Uterus (tissue), 4 donors: ENCODE measurements around the gene R3HCC1L. TPM values are rescaled to one million over a fixed set of nuclear protein-coding genes. Genes with fewer than 3 reads are reported as not detected.

Source experiments
- DNase-seq, 2 donors: peaks; one replicate each; pipeline ENCODE4 v3.0.0-alpha.2; 2019 to 2020
- H3K27ac ChIP-seq, 2 donors: fragments of 200-600 bp; sonication (generic); 1 replicate in 1 of 2; 2 replicates in 1 of 2; pipeline ENCODE4 v1.5.1; 2016 to 2018
- H3K27me3 ChIP-seq, 2 donors: fragments of 200-600 bp; sonication (generic); one replicate each; pipeline ENCODE4 v1.5.1; 2018 to 2019; ENCODE audit warnings: control low read depth in 1 of 2
- H3K36me3 ChIP-seq, 2 donors: fragments of 200-600 bp; sonication (generic); one replicate each; pipeline ENCODE4 v1.5.1; 2019; ENCODE audit warnings: control low read depth in 1 of 2
- H3K4me1 ChIP-seq, 2 donors: fragments of 200-600 bp; sonication (generic); one replicate each; pipeline ENCODE4 v1.5.1; 2018 to 2019; ENCODE audit warnings: control low read depth in 1 of 2
- H3K4me3 ChIP-seq, 2 donors: fragments of 200-600 bp; sonication (generic); 1 replicate in 1 of 2; 2 replicates in 1 of 2; pipeline ENCODE4 v1.5.1; 2018 to 2019; ENCODE audit warnings: mild to moderate bottlenecking in 1 of 2
- H3K9me3 ChIP-seq, 2 donors: fragments of 200-600 bp; sonication (generic); one replicate each; pipeline ENCODE4 v1.5.1; 2019; ENCODE audit warnings: control low read depth in 1 of 2
- POLR2A ChIP-seq, 2 donors: fragments of 450-650 bp; IDR thresholded peaks; one replicate each; pipeline ENCODE4 v1.6.1; 2016; ENCODE audit warnings: antibody characterized with exemption in 2 of 2, mild to moderate bottlenecking in 1 of 2, moderate library complexity in 1 of 2
- intact Hi-C: fragments of 100-400 bp; cut with DNase I; formaldehyde crosslinking; loops from one replicate; pipeline ENCODE4 v1.15.1; 2023; ENCODE audit warnings: low total_unique reads
- total RNA-seq, 4 donors: library from RNA; depleted of rRNA in 3 of 4; stranded (reverse); fragments of >200 nt in 3 of 4; gene quantifications; one replicate each; pipeline versions ENCODE4 v1.1.0 to v1.2.4, GENCODE V29; 2014 to 2023
- TF ChIP-seq, protein P1 (sequence below), 4 experiments: fragments of 200-600 bp in 2 of 4; fragments of 450-650 bp in 2 of 4; sonication (generic) in 2 of 4; IDR thresholded peaks; one replicate each; pipeline ENCODE4 v1.5.1; 2016 to 2019; ENCODE audit warnings: antibody characterized with exemption in 4 of 4, mild to moderate bottlenecking in 2 of 4, moderate library complexity in 1 of 4
- donor health status: DM: yes; HTN: yes; CAD: no.

R3HCC1L gene
- total RNA-seq, 4 donors from 2014 or later = 5.9 to 23.4 (median 10.8) TPM

DNA sequence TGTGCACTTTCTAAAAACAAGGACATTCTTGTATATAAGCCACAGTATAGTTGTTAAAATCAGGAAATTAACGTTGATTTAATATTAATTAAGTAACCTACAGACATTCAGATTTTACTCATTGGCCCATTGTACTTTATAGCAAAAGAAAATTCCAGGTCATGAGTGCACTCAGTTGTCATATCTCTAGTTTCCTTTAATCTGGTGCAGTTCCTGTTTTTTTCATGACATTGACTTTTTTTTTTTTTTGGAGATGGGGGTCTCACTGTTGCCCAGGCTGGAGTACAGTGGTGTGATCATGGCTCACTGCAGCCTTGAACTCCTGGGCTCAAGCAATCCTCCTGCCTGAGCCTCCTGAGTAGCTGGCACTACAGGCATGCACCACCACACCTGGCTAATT is 24.1 kb downstream of the R3HCC1L start:
- Histone ChIP-seq H3K4me1 (no peaks in the 10 kb centered on the region), H3K36me3 (no peaks in the 10 kb centered on the region), H3K27ac (no peak overlapping the region), H3K27me3 (no peaks in the 10 kb centered on the region), H3K4me3 (no peak overlapping the region), H3K9me3 (no peaks in the 10 kb centered on the region)
- TF ChIP-seq POLR2A (IDR thresholded peaks at IDR 0.05) = no peak
- TF ChIP-seq, protein P1, sequence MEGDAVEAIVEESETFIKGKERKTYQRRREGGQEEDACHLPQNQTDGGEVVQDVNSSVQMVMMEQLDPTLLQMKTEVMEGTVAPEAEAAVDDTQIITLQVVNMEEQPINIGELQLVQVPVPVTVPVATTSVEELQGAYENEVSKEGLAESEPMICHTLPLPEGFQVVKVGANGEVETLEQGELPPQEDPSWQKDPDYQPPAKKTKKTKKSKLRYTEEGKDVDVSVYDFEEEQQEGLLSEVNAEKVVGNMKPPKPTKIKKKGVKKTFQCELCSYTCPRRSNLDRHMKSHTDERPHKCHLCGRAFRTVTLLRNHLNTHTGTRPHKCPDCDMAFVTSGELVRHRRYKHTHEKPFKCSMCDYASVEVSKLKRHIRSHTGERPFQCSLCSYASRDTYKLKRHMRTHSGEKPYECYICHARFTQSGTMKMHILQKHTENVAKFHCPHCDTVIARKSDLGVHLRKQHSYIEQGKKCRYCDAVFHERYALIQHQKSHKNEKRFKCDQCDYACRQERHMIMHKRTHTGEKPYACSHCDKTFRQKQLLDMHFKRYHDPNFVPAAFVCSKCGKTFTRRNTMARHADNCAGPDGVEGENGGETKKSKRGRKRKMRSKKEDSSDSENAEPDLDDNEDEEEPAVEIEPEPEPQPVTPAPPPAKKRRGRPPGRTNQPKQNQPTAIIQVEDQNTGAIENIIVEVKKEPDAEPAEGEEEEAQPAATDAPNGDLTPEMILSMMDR (IDR thresholded peaks at IDR 0.05) = no peak
- no peak for DNase-seq
- intact Hi-C loops = no loop called here

DNA sequence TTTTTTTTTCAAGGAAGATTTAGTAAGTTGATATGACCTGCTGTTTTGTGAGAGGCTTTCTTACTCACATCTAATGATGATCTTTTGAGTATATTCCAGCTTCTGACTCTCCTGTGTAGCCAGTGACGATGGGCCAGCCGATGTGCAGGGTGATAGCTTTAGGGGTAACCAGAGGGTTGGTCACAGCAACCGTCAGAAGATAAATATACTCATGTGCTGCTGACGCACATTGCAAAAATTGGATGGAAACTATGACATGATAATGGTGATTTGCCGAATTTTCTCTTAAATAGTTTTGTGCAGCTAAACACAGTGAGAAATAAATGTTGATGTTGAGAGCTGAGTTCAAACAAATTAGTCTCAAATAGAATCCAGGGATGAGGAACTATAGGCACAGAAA is 29.5 kb downstream of the R3HCC1L start:
- Histone ChIP-seq H3K27ac (no peak overlapping the region), H3K36me3 (no peaks in the 10 kb centered on the region), H3K9me3 (no peaks in the 10 kb centered on the region), H3K27me3 (no peaks in the 10 kb centered on the region), H3K4me1 (no peaks in the 10 kb centered on the region), H3K4me3 (no peak overlapping the region)
- TF ChIP-seq, protein P1 (IDR thresholded peaks at IDR 0.05) = no peak
- TF ChIP-seq POLR2A (IDR thresholded peaks at IDR 0.05) = no peak
- DNase-seq = no peak
- intact Hi-C loops = loop anchor here (10.0 kb wide), 1 partner anchor 151 kb away; no protein-coding TSS in a partner anchor

DNA sequence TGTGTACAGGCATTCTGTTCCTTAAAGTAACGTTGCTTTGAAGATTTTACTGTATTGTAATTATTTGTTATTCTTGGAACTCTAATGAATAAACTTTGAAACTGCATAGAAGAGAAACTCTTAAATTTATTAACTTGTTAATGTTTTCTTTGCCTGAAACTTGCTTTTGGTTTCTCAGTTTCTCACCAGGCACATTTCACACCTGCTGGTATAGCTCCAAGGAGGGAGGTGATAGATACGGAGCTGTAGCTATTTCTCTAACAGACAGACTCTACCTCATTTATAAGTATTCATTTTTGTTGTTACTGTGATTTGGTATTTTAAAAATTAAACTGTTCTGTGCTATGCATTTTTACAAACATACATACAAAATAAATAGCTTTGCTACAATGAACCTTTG is 32.7 kb downstream of the R3HCC1L start:
- intact Hi-C loops = loop anchor here (10.0 kb wide), 1 partner anchor 148 kb away; no protein-coding TSS in a partner anchor
- TF ChIP-seq, protein P1 (IDR thresholded peaks at IDR 0.05) = no peak
- no peak for TF ChIP-seq POLR2A (IDR thresholded peaks at IDR 0.05)

DNA sequence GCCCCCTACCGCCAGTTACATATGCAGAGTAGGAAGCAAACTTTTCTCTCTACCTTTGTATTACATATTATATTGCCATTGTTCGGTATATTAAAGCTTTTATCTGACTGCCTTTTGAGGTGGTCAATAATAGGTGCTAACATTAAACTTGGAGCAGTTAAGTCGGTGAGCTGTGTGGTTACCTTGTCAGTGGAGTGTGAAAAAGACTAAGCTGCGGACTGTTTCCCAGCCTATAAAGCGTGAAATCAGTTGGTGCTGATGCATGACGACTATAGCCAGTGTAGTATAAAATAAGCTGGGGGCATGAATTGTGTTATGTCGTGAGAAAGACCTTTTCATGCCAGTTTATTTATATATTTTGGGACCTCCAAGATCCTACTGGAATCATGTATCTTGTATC is 33.7 kb downstream of the R3HCC1L start:
- Histone ChIP-seq H3K36me3 (no peaks in the 10 kb centered on the region), H3K4me1 (no peaks in the 10 kb centered on the region), H3K27me3 (no peaks in the 10 kb centered on the region), H3K4me3 (no peak overlapping the region), H3K27ac (no peak overlapping the region), H3K9me3 (no peaks in the 10 kb centered on the region)
- TF ChIP-seq, protein P1 (IDR thresholded peaks at IDR 0.05) = no peak
- no peak for TF ChIP-seq POLR2A (IDR thresholded peaks at IDR 0.05)
- intact Hi-C loops = loop anchor here (10.0 kb wide), 1 partner anchor 147 kb away; no protein-coding TSS in a partner anchor
- no peak for DNase-seq

More for the DNA sequence above, 32.7 kb downstream of the R3HCC1L start:
- Histone ChIP-seq H3K27ac (no peak overlapping the region), H3K4me1 (no peaks in the 10 kb centered on the region), H3K27me3 (no peaks in the 10 kb centered on the region), H3K36me3 (no peaks in the 10 kb centered on the region), H3K9me3 (no peaks in the 10 kb centered on the region), H3K4me3 (no peak overlapping the region)
- DNase-seq = no peak

DNA sequence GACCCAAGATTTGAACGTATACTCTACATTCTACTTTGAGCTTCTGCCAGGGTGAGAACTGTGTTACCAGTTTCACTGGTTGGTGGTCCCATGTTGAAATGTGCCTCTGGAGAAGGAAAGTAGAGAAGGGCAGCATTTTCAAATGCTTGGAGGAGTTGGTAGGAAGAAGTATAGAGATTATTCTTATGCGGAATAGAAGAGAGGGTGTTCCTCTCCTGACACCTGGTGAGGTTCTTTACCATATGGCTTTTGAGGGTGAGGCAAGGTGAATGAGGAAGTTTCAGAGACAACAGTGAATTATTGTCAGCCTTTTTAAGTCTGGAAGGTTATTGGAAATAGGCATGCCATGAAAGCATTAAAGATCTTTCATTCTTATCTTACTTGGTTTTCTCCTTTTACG is 34.3 kb downstream of the R3HCC1L start:
- no peaks in the 10 kb centered on the region for H3K9me3 ChIP-seq
- TF ChIP-seq, protein P1 (IDR thresholded peaks at IDR 0.05) = no peak
- no peak for TF ChIP-seq POLR2A (IDR thresholded peaks at IDR 0.05)
- DNase-seq = no peak
- H3K27me3 ChIP-seq = no peaks in the 10 kb centered on the region
- intact Hi-C loops = loop anchor here (10.0 kb wide), 1 partner anchor 146 kb away; no protein-coding TSS in a partner anchor
- no peak overlapping the region for H3K27ac ChIP-seq
- no peaks in the 10 kb centered on the region for H3K4me1 ChIP-seq
- no peaks in the 10 kb centered on the region for H3K36me3 ChIP-seq
- H3K4me3 ChIP-seq = no peak overlapping the region
